Neural crest cell (in vitro differentiated cells): ENCODE measurements around the gene AATK. TPM values are rescaled to one million over a fixed set of nuclear protein-coding genes. Genes with fewer than 3 reads are reported as not detected.
A peak's percentile ranks its signal among the peaks of the same experiment; 100 is the strongest.

Experiments used
- DNase-seq: peaks from one replicate; pipeline ENCODE4 v3.0.0; 2021; ENCODE audit warnings: low read depth, mixed read lengths, low spot score
- H3K27ac Mint-ChIP-seq: one replicate; pipeline ENCODE4 v1.8.0; 2021; ENCODE audit warnings: mild to moderate bottlenecking, mixed read lengths; ENCODE audit not compliant: unreplicated experiment
- H3K27me3 Mint-ChIP-seq: 2 replicates; pipeline ENCODE4 v1.8.0; 2021; ENCODE audit warnings: low read depth, mild to moderate bottlenecking, mixed read lengths
- H3K36me3 Mint-ChIP-seq: 2 replicates; pipeline ENCODE4 v1.8.0; 2021; ENCODE audit warnings: low read depth, mild to moderate bottlenecking, mixed read lengths
- H3K4me1 Mint-ChIP-seq: 2 replicates; pipeline ENCODE4 v1.8.0; 2021; ENCODE audit warnings: mixed read lengths
- H3K4me3 Mint-ChIP-seq: one replicate; pipeline ENCODE4 v1.8.0; 2021; ENCODE audit warnings: mild to moderate bottlenecking, mixed read lengths
- H3K9me3 Mint-ChIP-seq: 2 replicates; pipeline ENCODE4 v1.8.0; 2021; ENCODE audit warnings: mixed read lengths
- CTCF ChIP-seq: fragments of 200-600 bp; sonication (generic); conservative IDR thresholded peaks from 2 replicates; pipeline ENCODE4 v1.5.0; 2021; ENCODE audit warnings: antibody characterized with exemption, mild to moderate bottlenecking
- microRNA-seq: library from miRNA; unstranded; fragments of <30 nt; microRNA quantifications from one replicate; pipeline ENCODE4, GENCODE V29; 2020
- total RNA-seq: library from RNA; stranded (reverse); gene quantifications from 2 replicates; pipeline ENCODE4 v1.2.1, GENCODE V29; 2021

Gene AATK
- total RNA-seq, 1 donor from 2014 or later: 6.0 TPM

- no peak for TF ChIP-seq CTCF
- Mint-ChIP-seq H3K4me3 (no peak overlapping the region), H3K4me1 (peaks cover 20% of the 10 kb centered on the region), H3K27me3 (no peaks in the 10 kb centered on the region), H3K36me3 (no peaks in the 10 kb centered on the region), H3K27ac (no peak overlapping the region), H3K9me3 (no peaks in the 10 kb centered on the region)
- DNase-seq: no peak
Measured at GRCh38 chr17:81069135-81069645, 96.8 kb downstream of the AATK start.

- TF ChIP-seq CTCF: no peak
- no peaks in the 10 kb centered on the region for H3K36me3 Mint-ChIP-seq
- H3K27ac Mint-ChIP-seq: no peak overlapping the region
- no peaks in the 10 kb centered on the region for H3K27me3 Mint-ChIP-seq
- no peaks in the 10 kb centered on the region for H3K9me3 Mint-ChIP-seq
- H3K4me3 Mint-ChIP-seq: no peak overlapping the region
- DNase-seq: no peak
- peaks cover 24% of the 10 kb centered on the region for H3K4me1 Mint-ChIP-seq
Measured at GRCh38 chr17:81068411-81069134, 97.4 kb downstream of the AATK start.

GRCh38 chr17:81067391-81067811 is 98.6 kb downstream of the AATK start:
- Mint-ChIP-seq H3K9me3 (no peaks in the 10 kb centered on the region), H3K4me3 (no peak overlapping the region), H3K27me3 (no peaks in the 10 kb centered on the region), H3K27ac (no peak overlapping the region), H3K4me1 (peaks cover 32% of the 10 kb centered on the region), H3K36me3 (no peaks in the 10 kb centered on the region)
- DNase-seq: no peak
- TF ChIP-seq CTCF: no peak

Small RNAs within 50 kb of the gene (microRNA-seq; reads per million reads assigned to microRNA genes)
- gene MIR1250 (16.0 reads per million, percentile 31 among the genes with 10 or more reads in this experiment), gene MIR3065 (not detected), gene MIR338 (not detected), gene MIR657 (not detected)

Other genes with a start within 250 kb of the AATK start
- gene CHMP6, start 174.4 kb downstream of the AATK start, total RNA-seq: 32.7 and 33.2 TPM in 2 replicates
- 47.5 and 53.6 TPM in 2 replicates for gene BAIAP2, start 131.1 kb downstream of the AATK start, total RNA-seq
- not detected in 2 replicates for gene PVALEF, start 714 bp downstream of the AATK start, total RNA-seq
- gene CEP131, start 56.7 kb upstream of the AATK start, total RNA-seq: 40.7 and 42.5 TPM in 2 replicates
- 36.9 and 40.4 TPM in 2 replicates for gene TEPSIN, start 72.8 kb upstream of the AATK start, total RNA-seq
- 54.5 and 68.2 TPM in 2 replicates for gene NDUFAF8, start 73.1 kb upstream of the AATK start, total RNA-seq
- 59.6 and 63.3 TPM in 2 replicates for gene SLC38A10, start 129.1 kb upstream of the AATK start, total RNA-seq
- gene BAHCC1, start 229.2 kb upstream of the AATK start, total RNA-seq: 57.4 and 61.3 TPM in 2 replicates